ENCODE data around the gene TUT4.

DNA sequence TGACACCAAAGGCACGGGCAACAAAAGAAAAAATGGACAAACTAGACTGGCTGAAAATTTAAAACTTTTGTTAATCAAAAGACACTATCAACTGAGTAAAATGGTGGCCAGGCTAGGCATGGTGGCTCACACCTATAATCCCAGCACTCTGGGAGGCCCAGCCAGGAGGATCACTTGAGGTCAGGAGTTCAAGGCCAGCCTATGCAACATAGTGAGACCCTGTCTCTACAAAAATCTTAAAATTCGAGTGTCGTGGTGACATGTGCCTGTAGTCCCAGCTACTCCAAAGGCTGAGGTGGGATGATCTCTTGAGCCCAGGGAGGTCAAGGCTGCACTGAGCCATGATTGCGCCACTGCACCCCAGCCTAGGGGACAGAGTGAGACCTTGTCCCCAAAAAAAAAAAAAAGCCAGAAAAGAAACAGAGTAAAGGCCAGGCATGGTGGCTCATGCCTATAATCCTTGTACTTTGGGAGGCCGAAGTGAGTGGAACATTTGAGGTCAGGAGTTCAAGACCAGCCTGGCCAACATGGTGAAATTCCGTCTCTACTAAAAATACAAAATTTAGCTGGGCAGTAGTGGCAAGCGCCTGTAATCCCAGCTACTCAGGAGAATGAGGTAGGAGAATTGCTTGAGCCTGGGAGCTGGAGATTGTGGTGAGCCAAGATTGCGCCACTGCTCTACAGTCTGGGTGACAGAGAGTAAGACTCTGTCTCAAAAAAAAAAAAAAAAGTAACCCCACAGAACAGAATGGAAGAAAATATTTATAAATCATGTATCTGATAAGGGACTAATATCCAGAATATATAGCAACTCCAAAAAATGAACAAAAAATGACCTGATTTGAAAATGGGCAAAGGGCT is 8.0 kb downstream of the TUT4 start:
- TF ChIP-seq POLR2A (IDR thresholded peaks at IDR 0.05), result no peak
- TF ChIP-seq, protein P1, sequence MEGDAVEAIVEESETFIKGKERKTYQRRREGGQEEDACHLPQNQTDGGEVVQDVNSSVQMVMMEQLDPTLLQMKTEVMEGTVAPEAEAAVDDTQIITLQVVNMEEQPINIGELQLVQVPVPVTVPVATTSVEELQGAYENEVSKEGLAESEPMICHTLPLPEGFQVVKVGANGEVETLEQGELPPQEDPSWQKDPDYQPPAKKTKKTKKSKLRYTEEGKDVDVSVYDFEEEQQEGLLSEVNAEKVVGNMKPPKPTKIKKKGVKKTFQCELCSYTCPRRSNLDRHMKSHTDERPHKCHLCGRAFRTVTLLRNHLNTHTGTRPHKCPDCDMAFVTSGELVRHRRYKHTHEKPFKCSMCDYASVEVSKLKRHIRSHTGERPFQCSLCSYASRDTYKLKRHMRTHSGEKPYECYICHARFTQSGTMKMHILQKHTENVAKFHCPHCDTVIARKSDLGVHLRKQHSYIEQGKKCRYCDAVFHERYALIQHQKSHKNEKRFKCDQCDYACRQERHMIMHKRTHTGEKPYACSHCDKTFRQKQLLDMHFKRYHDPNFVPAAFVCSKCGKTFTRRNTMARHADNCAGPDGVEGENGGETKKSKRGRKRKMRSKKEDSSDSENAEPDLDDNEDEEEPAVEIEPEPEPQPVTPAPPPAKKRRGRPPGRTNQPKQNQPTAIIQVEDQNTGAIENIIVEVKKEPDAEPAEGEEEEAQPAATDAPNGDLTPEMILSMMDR (IDR thresholded peaks at IDR 0.05), result no peak
- TF ChIP-seq EP300 (IDR thresholded peaks at IDR 0.05), result no peak
